ENCODE data around the gene INPP5K.

INPP5K gene

DNA sequence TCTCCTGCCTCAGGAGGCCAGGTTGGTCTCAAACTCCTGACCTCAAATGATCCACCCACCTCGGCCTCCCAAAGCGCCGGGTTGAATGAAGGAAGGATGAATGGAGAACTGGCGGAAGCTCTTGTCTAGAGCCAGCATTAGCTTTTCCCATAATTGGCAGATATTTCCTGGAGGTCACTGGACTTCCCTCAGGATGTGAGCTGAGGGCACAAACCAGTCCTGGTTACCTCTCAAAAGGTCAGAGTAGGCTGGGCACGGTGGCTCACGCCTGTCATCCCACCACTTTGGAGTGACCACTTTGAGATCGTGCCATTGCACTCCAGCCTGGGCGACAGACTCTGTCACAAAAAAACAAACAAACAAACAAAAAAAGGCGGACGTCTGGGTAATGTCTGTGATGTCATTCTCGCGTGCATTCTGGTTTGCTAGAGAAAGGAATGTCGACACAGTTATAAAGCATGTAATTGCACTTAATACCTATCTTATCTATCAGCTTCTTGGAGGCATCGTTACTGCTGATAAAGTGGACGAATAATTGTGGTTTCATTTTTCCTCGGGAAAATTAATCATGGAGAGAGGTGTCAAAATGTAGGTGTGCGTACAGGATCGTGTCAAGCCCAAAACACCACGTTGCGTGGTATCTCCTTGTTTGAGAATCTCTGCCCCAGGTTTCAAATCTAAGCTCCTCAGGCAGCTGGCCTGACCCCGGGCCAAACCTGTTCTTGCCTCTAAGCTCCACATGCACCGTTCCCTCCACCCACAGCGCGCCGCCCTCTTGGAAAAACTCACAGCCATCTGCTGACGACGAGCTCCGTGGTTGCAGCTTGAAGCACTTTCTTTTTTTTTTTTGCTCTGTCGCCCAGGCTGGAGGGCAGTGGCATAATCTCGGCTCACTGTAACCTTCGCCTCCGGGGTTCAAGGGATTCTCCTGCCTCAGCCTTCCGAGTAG, 54.0 kb downstream of the INPP5K start:
- POLR2A ChIA-PET = interaction anchor here (0.6 to 1.1 kb wide), 2 partner anchors 12 to 1037 kb away, joined by 4 read pairs; no protein-coding TSS in a partner anchor
- no peak for DNase-seq (ENCODE audit: extremely low spot score)
- CTCF ChIA-PET = interaction anchor here (0.8 to 1.9 kb wide), 6 partner anchors 8 to 97 kb away, joined by 3 to 11 read pairs (median 4); partner anchors contain the start of gene INPP5K
- TF ChIP-seq, protein P1, sequence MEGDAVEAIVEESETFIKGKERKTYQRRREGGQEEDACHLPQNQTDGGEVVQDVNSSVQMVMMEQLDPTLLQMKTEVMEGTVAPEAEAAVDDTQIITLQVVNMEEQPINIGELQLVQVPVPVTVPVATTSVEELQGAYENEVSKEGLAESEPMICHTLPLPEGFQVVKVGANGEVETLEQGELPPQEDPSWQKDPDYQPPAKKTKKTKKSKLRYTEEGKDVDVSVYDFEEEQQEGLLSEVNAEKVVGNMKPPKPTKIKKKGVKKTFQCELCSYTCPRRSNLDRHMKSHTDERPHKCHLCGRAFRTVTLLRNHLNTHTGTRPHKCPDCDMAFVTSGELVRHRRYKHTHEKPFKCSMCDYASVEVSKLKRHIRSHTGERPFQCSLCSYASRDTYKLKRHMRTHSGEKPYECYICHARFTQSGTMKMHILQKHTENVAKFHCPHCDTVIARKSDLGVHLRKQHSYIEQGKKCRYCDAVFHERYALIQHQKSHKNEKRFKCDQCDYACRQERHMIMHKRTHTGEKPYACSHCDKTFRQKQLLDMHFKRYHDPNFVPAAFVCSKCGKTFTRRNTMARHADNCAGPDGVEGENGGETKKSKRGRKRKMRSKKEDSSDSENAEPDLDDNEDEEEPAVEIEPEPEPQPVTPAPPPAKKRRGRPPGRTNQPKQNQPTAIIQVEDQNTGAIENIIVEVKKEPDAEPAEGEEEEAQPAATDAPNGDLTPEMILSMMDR (IDR thresholded peaks at IDR 0.05; ENCODE audit: control extremely low read depth, extremely low read depth, low read depth, missing control alignments) = no peak

DNA sequence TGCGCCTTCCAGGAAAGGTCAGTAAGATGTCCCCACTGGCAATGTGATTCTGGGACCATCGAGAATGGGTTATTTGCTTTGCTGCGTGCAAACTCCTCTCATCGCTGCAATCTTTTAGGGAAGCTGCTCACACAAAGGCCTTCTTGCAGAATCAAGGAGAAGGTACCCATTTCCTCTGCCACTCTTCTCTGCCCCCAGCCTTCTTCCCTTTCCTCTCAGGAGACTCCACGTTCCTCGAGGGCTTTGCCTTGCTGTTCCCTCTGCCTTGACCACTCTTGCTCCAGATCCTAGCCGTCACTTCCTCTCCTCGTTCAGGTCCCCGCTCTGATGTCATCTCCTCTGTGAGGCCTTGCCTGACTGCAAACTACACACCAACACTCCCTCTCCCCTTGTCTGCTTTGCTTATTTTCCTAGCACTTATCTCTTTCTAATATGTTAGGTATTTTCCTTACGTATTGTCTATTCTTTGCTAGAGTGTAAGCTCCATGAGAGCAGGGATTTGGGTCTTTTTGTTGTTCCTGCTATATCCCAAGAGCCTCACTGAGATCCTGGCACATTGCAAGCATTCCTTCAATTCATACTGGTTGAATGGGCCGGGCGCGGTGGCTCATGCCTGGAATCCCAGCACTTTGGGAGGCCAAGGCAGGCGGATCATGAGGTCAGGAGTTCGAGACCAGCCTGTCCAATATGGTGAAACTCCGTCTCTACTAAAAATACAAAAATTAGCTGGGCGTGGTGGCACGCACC, 55.0 kb downstream of the INPP5K start:
- ChIA-PET CTCF (interaction anchor here (1.4 kb wide), 1 partner anchor 129 kb away, joined by 3 read pairs; no protein-coding TSS in a partner anchor), POLR2A (no interaction called here)
- TF ChIP-seq, protein P1 (IDR thresholded peaks at IDR 0.05; ENCODE audit: control extremely low read depth, extremely low read depth, low read depth, missing control alignments) = no peak
- DNase-seq (ENCODE audit: extremely low spot score) = no peak

DNA sequence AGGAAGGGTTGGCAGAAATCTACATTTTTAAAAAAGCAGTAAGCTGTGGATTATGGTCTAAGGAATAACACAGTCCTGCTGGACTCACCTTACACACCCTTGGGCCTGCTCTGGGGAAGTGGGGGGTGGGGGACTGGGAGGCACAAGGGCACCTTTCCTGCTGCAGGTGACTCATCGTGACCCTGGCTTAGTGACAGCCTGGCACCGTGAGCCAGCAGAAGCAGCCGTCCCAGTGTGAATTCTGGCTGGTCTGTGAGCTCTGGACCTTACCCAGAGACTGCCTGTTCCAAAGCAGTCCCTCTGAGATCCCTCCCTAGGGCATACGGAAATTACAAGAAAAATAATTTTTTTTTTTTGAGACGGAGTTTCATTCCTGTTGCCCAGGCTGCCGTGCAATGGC, 56.2 kb downstream of the INPP5K start:
- POLR2A ChIA-PET = no interaction called here
- CTCF ChIA-PET = interaction anchor here (1.3 to 1.5 kb wide), 4 partner anchors 10 to 128 kb away, joined by 3 to 5 read pairs (median 4); no protein-coding TSS in a partner anchor
- TF ChIP-seq, protein P1 (IDR thresholded peaks at IDR 0.05; ENCODE audit: control extremely low read depth, extremely low read depth, low read depth, missing control alignments) = no peak
- DNase-seq (ENCODE audit: extremely low spot score) = no peak

GRCh38 chr17:1455797-1456599, 60.4 kb downstream of the INPP5K start, which contains the start of gene CRK:
Gene CRK, minus strand, starts transcription at chr17:1456232. Its CDS starts 115 bp downstream, at chr17:1456117.
- peak; percentile 100 for DNase-seq (ENCODE audit: extremely low spot score)
- ChIA-PET CTCF (interaction anchor here (1.0 to 1.3 kb wide), 4 partner anchors 11 to 90 kb away, joined by 3 to 7 read pairs (median 3); no protein-coding TSS in a partner anchor), POLR2A (interaction anchor here (0.6 kb wide), 2 partner anchors 19 to 52 kb away, joined by 3 read pairs; no protein-coding TSS in a partner anchor)
- TF ChIP-seq, protein P1 (IDR thresholded peaks at IDR 0.05; ENCODE audit: control extremely low read depth, extremely low read depth, low read depth, missing control alignments) = no peak

DNA sequence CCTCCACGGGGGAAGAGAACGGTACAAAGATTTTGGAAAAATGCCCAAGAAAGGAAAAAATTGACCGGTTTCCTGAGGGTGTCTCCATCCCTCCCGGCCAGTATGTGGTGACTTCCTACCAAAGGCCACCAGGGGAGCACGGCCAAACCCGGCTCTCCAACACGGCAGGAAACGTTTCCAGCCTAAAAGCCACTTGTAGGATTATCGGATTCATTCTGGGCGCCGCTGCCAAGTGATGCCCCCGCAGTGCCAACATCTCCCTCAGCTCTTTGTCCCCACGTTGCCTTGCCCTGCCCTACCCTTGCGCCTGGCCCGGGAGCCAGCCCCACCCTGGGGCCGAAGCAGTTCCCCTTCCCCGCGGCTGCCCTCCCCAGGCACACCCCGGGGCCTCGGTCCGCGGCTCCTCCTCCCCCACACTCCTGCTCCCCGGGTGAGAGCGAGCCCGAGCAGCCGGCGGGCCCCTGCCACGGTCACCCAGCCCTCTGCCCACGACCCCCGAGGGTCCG, 61.1 kb downstream of the INPP5K start:
- CTCF ChIA-PET = interaction anchor here (1.0 to 2.5 kb wide), 5 partner anchors 10 to 90 kb away, joined by 3 to 12 read pairs (median 3); no protein-coding TSS in a partner anchor
- TF ChIP-seq, protein P1 (IDR thresholded peaks at IDR 0.05; ENCODE audit: control extremely low read depth, extremely low read depth, low read depth, missing control alignments) = peak; percentile 41
- DNase-seq (ENCODE audit: extremely low spot score) = peak; percentile 52
- POLR2A ChIA-PET = interaction anchor here (0.6 kb wide), 3 partner anchors 20 to 265 kb away, joined by 3 read pairs; no protein-coding TSS in a partner anchor

Data from GM10248 (cell line).